Endothelial cell of umbilical vein (primary cell): ENCODE results near the gene DUOXA2. TPM values are rescaled to one million over a fixed set of nuclear protein-coding genes. Genes with fewer than 3 reads are reported as not detected.

ENCODE experiments used
- BruUV-seq: library from RNA; stranded (reverse); fragments of 400-500 nt; replicated peaks from 2 replicates; lab custom pipeline; 2021; lab: Mats Ljungman, UMichigan
- CTCF ChIA-PET: fragments of 300-600, 350-600 bp; sonication (Branson Sonifier 250); formaldehyde crosslinking; loops from one replicate; lab custom pipeline; 2021; ENCODE audit warnings: antibody characterized with exemption, inconsistent platforms; lab: Charles Lee
- POLR2A ChIA-PET: fragments of 300-600, 350-600 bp; sonication (Branson Sonifier 250); formaldehyde crosslinking; loops from one replicate; lab custom pipeline; 2021; ENCODE audit warnings: antibody characterized with exemption, inconsistent platforms; lab: Charles Lee
- DNase-seq: peaks from one replicate; pipeline ENCODE4 v3.0.0-alpha.2; 2011; ENCODE audit warnings: low read depth, low spot score
- FAIRE-seq: peaks from 2 replicates; lab custom pipeline; 2011; peaks lifted over from hg19 to GRCh38; lab: Jason Lieb, UNC
- H2AFZ ChIP-seq: 2 replicates; pipeline ENCODE4 v1.6.0; 2012; ENCODE audit warnings: low read depth, low read length, control low read depth, inconsistent platforms
- H3K27ac ChIP-seq: 2 replicates; pipeline ENCODE4 v1.5.1; 2011; ENCODE audit warnings: low read depth, mild to moderate bottlenecking, control low read depth, low read length, moderate library complexity; ENCODE audit not compliant: insufficient read depth
- H3K27me3 ChIP-seq, 2 experiments: 2 replicates each; pipeline versions ENCODE4 v1.6.0 to v1.6.1; 2011; ENCODE audit warnings: low read length in 2 of 2, mixed read lengths in 1 of 2; ENCODE audit not compliant: control insufficient read depth in 2 of 2, insufficient read depth in 2 of 2
- H3K36me3 ChIP-seq, 2 experiments: 2 replicates in 1 of 2; 3 replicates in 1 of 2; pipeline ENCODE4 v1.5.1; 2011; ENCODE audit warnings: low read length in 2 of 2, mild to moderate bottlenecking in 1 of 2, moderate library complexity in 1 of 2; ENCODE audit not compliant: control insufficient read depth in 2 of 2, insufficient read depth in 2 of 2; ENCODE audit errors: extremely low read depth in 1 of 2
- H3K4me1 ChIP-seq: 3 replicates; pipeline ENCODE4 v1.5.1; 2011; ENCODE audit warnings: mild to moderate bottlenecking, low read length; ENCODE audit not compliant: control insufficient read depth, insufficient read depth; ENCODE audit errors: extremely low read depth
- H3K4me2 ChIP-seq: 2 replicates; pipeline ENCODE4 v1.6.1; 2011; ENCODE audit warnings: low read length, control low read depth, mixed read lengths; ENCODE audit not compliant: insufficient read depth
- H3K4me3 ChIP-seq, 3 experiments: fragments of 200-600 bp in 1 of 3; sonication (generic), shearing (Covaris generic) in 1 of 3; replicated peaks in 1 of 3; 2 replicates each; pipeline ENCODE4 v1.5.1; 2011 to 2016; ENCODE audit warnings: control low read depth in 3 of 3, low read length in 3 of 3, mild to moderate bottlenecking in 2 of 3, inconsistent platforms in 1 of 3, low read depth in 1 of 3, moderate library complexity in 1 of 3; ENCODE audit not compliant: insufficient read depth in 1 of 3
- H3K79me2 ChIP-seq: 2 replicates; pipeline ENCODE4 v1.6.0; 2012; ENCODE audit warnings: low read length, inconsistent platforms; ENCODE audit not compliant: control insufficient read depth, insufficient read depth
- H3K9ac ChIP-seq: replicated peaks from 2 replicates; pipeline ENCODE3; 2011; ENCODE audit warnings: low read length, control low read depth; ENCODE audit not compliant: insufficient read depth; ENCODE audit errors: extremely low read depth
- H3K9me1 ChIP-seq: replicated peaks from 3 replicates; pipeline ENCODE4 v1.6.0; 2011; ENCODE audit warnings: mild to moderate bottlenecking, low read length; ENCODE audit not compliant: control insufficient read depth, insufficient read depth; ENCODE audit errors: extremely low read depth
- H3K9me3 ChIP-seq: replicated peaks from 2 replicates; pipeline ENCODE4 v1.5.1; 2012; ENCODE audit warnings: low read length, inconsistent platforms; ENCODE audit not compliant: control insufficient read depth, insufficient read depth
- H4K20me1 ChIP-seq: replicated peaks from 2 replicates; pipeline ENCODE3; 2011; ENCODE audit warnings: mild to moderate bottlenecking, low read length; ENCODE audit not compliant: control insufficient read depth, insufficient read depth; ENCODE audit errors: extremely low read depth
- CTCF ChIP-seq, 2 donors: IDR thresholded peaks; 1 replicate in 1 of 2; 2 replicates in 1 of 2; pipeline ENCODE4 v1.5.1; 2011; ENCODE audit warnings: low read length in 2 of 2, mild to moderate bottlenecking in 2 of 2, moderate library complexity in 2 of 2, control low read depth in 1 of 2, inconsistent platforms in 1 of 2, low read depth in 1 of 2; ENCODE audit not compliant: insufficient read depth in 1 of 2; ENCODE audit errors: extremely low read depth in 1 of 2
- EZH2 ChIP-seq: IDR thresholded peaks from 2 replicates; pipeline ENCODE4 v1.6.1; 2012; ENCODE audit warnings: borderline replicate concordance, low read depth, mild to moderate bottlenecking, moderate library complexity, low read length, inconsistent platforms; ENCODE audit not compliant: severe bottlenecking
- FOS ChIP-seq: IDR thresholded peaks from 2 replicates; pipeline ENCODE4 v1.6.1; 2011; ENCODE audit warnings: mild to moderate bottlenecking, low read length, moderate library complexity, borderline replicate concordance; ENCODE audit not compliant: insufficient read depth
- GATA2 ChIP-seq: IDR thresholded peaks from 2 replicates; pipeline ENCODE4 v1.7.0; 2011; ENCODE audit warnings: low read depth, mild to moderate bottlenecking, moderate library complexity, mixed read lengths, low read length; ENCODE audit not compliant: insufficient read length, insufficient read depth
- JUN ChIP-seq: IDR thresholded peaks from 2 replicates; pipeline ENCODE4 v1.6.1; 2011; ENCODE audit warnings: borderline replicate concordance, low read depth; ENCODE audit not compliant: insufficient read length, insufficient read depth
- MAX ChIP-seq: IDR thresholded peaks from 2 replicates; pipeline ENCODE4 v1.6.1; 2011; ENCODE audit not compliant: insufficient read depth, insufficient read length
- MYC ChIP-seq: IDR thresholded peaks from one replicate; pipeline ENCODE4 v1.6.1; 2011; ENCODE audit warnings: mild to moderate bottlenecking, low read depth, low read length
- POLR2A ChIP-seq: IDR thresholded peaks from 2 replicates; pipeline ENCODE4 v1.6.1; 2012; ENCODE audit warnings: low read depth, mild to moderate bottlenecking, control low read depth, low read length
- POLR2AphosphoS5 ChIP-seq: IDR thresholded peaks from 2 replicates; pipeline ENCODE4 v1.6.1; 2012; ENCODE audit warnings: low read depth, mild to moderate bottlenecking, control low read depth, low read length, moderate library complexity; ENCODE audit not compliant: insufficient read depth
- dilution Hi-C: fragments of 300-500 bp; cut with MboI; formaldehyde crosslinking; loops from one replicate; pipeline ENCODE4 v1.15.0; 2019; ENCODE audit warnings: low sequenced_read_pairs; ENCODE audit not compliant: extremely low pct_ligation_motif_present
- intact Hi-C: fragments of 100-400 bp; cut with micrococcal nuclease; formaldehyde crosslinking; loops from one replicate; pipeline ENCODE4 v1.10.0; 2022
- polyA plus RNA-seq, 4 experiments: library from polyadenylated mRNA; depleted of rRNA in 3 of 4; stranded (reverse) in 3 of 4; unstranded in 1 of 4; fragments of >200 nt; gene quantifications; 2 replicates each; pipeline versions ENCODE4 v1.2.1 to v1.2.3, GENCODE V29; 2011 to 2012; ENCODE audit warnings: missing spikeins in 1 of 4
- total RNA-seq: library from RNA; stranded (reverse); gene quantifications from 2 replicates; pipeline ENCODE4 v1.2.3, GENCODE V29; 2021

The DUOXA2 gene
- total and polyA plus RNA-seq, 2 donors (not counting 3 experiments of a cell fraction or from before 2014, with no cell fraction given), result not detected

- H4K20me1 ChIP-seq, result no peaks in the 10 kb centered on the region
- H3K4me3 ChIP-seq, result no peak overlapping the region
- dilution Hi-C loops (no loop called here), intact Hi-C loops (no loop called here)
- H3K9me3 ChIP-seq, result no peaks in the 10 kb centered on the region
- no peaks in the 10 kb centered on the region for H3K36me3 ChIP-seq
- H2AFZ ChIP-seq, result no peak overlapping the region
- H3K79me2 ChIP-seq, result no peaks in the 10 kb centered on the region
- FAIRE-seq (no peak), DNase-seq (no peak)
- no peak overlapping the region for H3K9ac ChIP-seq
- ChIA-PET CTCF (interaction anchor here (1.3 to 3.6 kb wide), 2 partner anchors 12 to 27 kb away, joined by 5 to 9 read pairs; no protein-coding TSS in a partner anchor), POLR2A (no interaction called here)
- H3K9me1 ChIP-seq, result no peaks in the 10 kb centered on the region
- H3K4me2 ChIP-seq, result no peak overlapping the region
- no peak for TF ChIP-seq FOS
- TF ChIP-seq MAX, result no peak
- TF ChIP-seq CTCF (IDR thresholded peaks at IDR 0.05; ENCODE audit: extremely low read depth in 1 of 2, insufficient read depth in 1 of 2, low read depth in 1 of 2, low read length in 2 of 2), result no peak
- no peak for TF ChIP-seq MYC
- TF ChIP-seq GATA2, result no peak
- no peak overlapping the region for H3K27ac ChIP-seq
- BruUV-seq, result no TSS peak
- no peaks in the 10 kb centered on the region for H3K27me3 ChIP-seq
- H3K4me1 ChIP-seq, result no peaks in the 10 kb centered on the region
These were observed 30.6 kb downstream of the DUOXA2 start for GRCh38 chr15:45144775-45145174.

DNA sequence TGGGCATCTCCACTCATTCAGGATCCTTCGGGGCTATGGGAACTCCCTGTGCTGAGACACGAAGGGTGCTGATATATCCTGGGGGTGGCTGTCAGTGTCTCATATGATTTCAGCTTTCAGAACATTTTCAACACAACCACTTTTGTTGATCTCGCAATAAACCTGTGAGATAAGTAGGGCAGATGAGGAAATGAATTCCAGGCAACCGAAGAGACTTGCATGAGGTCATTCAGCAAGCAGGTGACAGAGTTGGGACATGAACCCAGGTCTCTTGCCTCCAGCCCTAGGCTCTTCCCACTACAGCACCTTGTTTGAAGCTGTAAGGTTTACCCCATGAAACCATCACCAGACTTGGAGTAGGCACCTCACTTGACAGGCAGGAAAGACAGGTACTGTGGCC, 32.3 kb downstream of the DUOXA2 start:
- POLR2A ChIA-PET, result no interaction called here
- H2AFZ ChIP-seq, result no peak overlapping the region
- no peak overlapping the region for H3K27ac ChIP-seq
- no peaks in the 10 kb centered on the region for H3K27me3 ChIP-seq
- no peaks in the 10 kb centered on the region for H4K20me1 ChIP-seq
- BruUV-seq, result no TSS peak
- H3K9me3 ChIP-seq, result no peaks in the 10 kb centered on the region
- intact Hi-C loops, result no loop called here
- H3K4me1 ChIP-seq, result no peaks in the 10 kb centered on the region
- dilution Hi-C loops, result no loop called here
- H3K36me3 ChIP-seq, result no peaks in the 10 kb centered on the region
- FAIRE-seq, result no peak
- no peaks in the 10 kb centered on the region for H3K9me1 ChIP-seq
- H3K79me2 ChIP-seq, result no peaks in the 10 kb centered on the region
- DNase-seq, result no peak
- no peak overlapping the region for H3K9ac ChIP-seq
- TF ChIP-seq FOS (no peak), POLR2A (no peak), EZH2 (no peak), JUN (no peak), POLR2AphosphoS5 (no peak), CTCF (IDR thresholded peaks at IDR 0.05; ENCODE audit: extremely low read depth in 1 of 2, insufficient read depth in 1 of 2, low read depth in 1 of 2, low read length in 2 of 2) (no peak), MAX (no peak), MYC (no peak), GATA2 (no peak)
- H3K4me2 ChIP-seq, result no peak overlapping the region
- no peak overlapping the region for H3K4me3 ChIP-seq
- CTCF ChIA-PET, result interaction anchor here (0.8 to 1.7 kb wide), 6 partner anchors 9 to 28 kb away, joined by 3 to 11 read pairs (median 4); no protein-coding TSS in a partner anchor
